Measurements from ENCODE around the gene CCNF.
"Not testable (repeated sequence)": the region's sequence is repeated elsewhere in the genome, so short reads cannot be mapped to it uniquely, and the experiment has no call there.

CCNF gene

DNA sequence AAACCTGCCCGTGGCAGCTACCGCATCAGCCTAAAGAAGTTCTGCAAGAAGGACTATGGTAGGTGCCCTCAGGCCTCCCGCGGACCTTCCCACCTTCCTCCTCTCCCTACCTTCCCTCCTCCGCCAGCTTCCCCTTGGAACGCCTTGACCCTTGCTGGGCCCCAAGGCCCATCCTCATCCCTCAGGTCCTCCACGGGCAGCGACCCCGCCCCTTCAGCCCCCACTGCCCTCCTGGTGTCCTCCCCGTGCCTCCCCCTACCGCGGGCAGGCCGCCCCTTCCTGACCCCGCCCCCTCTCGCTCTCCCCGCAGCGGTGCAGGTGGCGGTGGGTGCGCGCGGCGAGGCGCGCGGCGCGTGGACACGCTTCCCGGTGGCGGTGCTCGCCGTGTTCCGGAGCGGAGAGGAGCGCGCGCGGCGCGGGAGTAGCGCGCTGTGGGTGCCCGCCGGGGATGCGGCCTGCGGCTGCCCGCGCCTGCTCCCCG, 44.2 kb downstream of the CCNF start:
- no peak for DNase-seq

DNA sequence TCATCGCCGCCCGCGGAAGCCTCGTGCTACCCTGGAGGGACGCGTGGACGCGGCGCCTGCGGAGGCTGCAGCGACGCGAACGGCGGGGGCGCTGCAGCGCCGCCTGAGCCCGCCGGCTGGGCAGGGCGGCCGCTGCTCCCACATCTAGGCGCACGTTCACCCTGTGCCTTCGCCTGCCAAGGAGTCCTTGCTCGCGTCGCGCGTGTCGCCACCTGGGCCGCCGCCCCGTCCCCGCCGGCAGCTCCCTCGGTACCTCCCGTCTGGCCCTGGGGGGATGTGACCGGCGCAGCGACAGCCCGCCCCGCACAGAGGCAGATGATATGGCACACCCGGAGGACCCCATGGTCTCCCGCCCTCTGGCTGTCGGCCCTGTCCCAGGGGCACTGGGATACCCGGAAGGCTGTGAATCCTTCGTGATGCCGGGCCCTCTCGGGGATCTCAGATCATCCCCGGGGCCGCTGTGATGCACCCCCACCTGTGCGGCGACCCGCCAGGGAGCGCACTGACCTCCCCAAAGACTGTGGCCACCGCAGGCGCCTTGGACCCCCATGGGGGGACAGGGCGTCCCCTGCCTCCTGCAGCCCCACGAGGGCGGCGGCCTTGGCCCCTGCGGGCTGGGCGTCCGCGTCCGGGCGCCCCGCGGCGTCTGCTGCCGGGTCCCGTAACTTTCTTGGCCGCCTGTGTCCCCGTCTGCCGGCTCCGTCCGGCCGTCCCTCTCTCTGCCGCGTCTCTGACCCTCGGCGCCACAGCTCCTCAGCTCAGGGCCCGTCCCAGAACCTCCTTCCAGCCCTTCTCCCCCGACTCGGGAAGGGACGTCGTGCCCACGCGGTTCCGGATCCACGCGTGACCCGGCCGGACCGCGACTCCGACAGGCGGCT, 45.0 kb downstream of the CCNF start:
- peak; percentile 60 for DNase-seq

GRCh38 chr16:2474877-2475412, 45.7 kb downstream of the CCNF start, which contains the start of gene TBC1D24:
TSS of gene TBC1D24 (plus strand) at chr16:2475127. CDS start at chr16:2496149, 21,022 bp downstream.
- peak; percentile 86 for DNase-seq

DNA sequence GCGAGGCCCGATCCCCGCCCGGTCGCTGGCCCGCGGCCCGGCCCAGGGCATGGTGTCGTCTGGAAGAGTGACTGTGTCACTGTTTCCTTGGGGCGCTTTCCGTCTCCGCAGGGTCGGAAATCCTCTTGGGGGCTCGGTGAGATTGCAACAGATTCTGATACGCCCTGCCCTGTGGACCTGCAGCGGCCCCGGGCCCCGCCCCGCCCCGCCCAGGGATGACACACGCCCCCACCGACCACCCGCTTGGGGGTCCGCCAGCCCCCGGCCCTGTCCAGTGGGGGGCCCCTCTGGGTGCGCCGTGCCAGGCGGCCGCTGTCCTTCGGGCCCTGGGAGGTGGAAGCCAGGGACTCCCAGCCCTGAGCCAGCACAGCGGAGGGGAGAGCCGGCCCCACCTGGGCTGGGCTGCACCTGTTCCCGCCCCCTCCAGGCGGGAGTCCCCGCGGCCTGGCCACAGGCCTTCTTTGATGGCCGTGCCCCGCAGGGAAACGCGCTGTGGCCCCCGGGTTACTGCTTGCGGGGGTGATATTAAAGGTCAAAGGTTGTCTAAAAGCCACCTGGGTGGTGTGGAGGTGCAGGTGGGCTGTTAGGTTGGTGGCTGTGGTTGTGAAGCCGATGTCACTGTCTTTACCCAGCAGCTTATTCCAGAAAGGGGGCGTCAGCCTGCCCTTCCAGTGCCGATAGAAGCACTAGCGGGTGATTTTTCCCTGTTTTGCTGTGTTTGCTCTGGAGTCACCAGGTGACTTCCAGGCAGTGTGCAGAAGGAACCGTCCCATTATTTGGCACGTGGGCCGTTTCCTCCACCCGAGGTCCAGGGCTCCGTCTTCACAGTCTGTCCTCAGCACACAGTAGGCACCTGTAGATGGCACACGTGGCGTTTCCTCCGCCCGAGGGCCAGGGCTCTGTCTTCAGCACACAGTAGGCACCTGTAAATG, 46.4 kb downstream of the CCNF start:
- DNase-seq = peak; percentile 14

GRCh38 chr16:2476345-2476720, 47.1 kb downstream of the CCNF start:
- DNase-seq = no peak

GRCh38 chr16:2476741-2477140, 47.5 kb downstream of the CCNF start:
- no peak for DNase-seq

DNA sequence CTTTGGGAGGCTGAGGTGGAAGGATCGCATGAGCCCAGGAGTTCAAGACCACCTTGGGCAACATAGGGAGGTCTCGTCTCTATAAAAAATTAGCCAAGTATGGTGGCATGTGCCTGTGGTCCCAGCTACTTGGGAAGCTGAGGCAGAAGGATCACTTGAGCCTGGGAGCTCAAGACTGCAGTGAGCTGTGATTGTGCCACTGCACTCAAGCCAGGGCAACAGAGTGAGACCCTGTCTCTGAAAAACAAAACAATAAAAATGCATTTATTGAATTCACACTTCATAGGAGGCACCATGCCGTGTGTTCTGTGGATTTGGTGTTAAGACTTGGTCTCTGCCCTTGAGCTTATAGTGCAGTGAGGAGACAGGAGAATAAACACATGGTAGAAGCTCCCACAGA, 48.1 kb downstream of the CCNF start:
- DNase-seq = no peak

DNA sequence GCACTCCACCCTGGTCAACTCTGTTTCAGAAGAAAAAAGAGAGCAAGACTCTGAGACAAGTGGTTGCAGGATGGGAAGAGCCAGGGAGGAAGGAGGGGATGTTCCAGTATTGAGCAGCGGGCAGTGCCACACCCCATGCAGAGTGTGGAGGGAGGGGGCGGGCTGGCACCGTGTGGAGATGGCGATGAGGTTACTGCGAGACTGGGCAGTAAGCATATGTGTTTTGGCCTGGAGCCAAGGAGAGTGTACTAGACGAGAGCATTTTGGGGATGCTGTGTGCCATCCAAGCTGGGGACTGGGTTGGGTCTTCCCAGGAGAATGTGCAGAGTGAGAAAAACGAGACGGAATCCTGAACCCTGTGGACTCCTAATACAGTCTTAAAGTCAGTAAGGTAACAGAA, 49.0 kb downstream of the CCNF start:
- no peak for DNase-seq

- DNase-seq = not testable (repeated sequence)
These were observed 50.7 kb downstream of the CCNF start for GRCh38 chr16:2479996-2480395.

- no peak for DNase-seq
These were observed 51.7 kb downstream of the CCNF start for GRCh38 chr16:2480948-2481347.

DNA sequence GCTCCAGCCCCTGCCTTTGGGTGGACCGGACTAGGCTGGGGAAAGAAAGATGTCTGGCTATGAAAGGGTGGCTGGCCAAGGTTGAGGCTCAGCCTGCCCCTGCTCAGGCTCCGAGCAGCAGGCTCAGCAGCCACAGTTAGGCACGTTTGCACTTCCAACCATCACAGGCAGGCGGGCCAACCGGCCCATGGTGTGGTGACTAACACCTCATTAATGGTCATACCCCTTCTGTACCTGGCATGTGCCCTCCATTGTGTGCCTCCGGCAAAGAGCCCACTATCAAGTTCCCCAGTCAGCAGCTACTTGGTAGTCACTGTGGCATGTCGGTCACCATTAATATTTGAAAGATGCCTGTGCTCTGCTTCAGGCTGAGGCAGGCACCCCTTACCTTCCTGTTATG, 52.4 kb downstream of the CCNF start:
- no peak for DNase-seq

DNA sequence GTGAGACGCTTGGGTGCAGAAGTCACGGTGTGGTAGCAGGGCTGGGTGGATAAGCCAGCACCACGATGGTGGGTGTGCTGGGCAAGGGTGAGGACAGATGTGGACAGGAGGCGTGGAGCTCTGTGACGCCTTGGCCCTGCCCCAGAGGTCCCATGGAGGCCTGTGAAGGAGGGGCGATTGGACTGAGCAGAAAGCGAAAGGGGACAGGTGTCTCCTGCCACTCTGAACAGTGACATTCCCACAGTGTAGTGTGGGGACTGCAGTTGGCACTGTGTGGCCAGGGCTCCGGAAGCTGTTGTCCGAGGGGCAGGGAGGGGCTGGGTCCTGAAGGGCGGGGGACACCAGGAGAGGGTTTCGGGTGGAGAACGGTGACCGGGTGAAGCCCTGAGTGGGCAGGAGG, 53.0 kb downstream of the CCNF start:
- DNase-seq = no peak

GRCh38 chr16:2482708-2483534, 53.7 kb downstream of the CCNF start:
- DNase-seq = no peak

- DNase-seq = no peak
These were observed 55.0 kb downstream of the CCNF start for GRCh38 chr16:2483939-2484897.

GRCh38 chr16:2484898-2485508, 55.8 kb downstream of the CCNF start:
- no peak for DNase-seq

DNA sequence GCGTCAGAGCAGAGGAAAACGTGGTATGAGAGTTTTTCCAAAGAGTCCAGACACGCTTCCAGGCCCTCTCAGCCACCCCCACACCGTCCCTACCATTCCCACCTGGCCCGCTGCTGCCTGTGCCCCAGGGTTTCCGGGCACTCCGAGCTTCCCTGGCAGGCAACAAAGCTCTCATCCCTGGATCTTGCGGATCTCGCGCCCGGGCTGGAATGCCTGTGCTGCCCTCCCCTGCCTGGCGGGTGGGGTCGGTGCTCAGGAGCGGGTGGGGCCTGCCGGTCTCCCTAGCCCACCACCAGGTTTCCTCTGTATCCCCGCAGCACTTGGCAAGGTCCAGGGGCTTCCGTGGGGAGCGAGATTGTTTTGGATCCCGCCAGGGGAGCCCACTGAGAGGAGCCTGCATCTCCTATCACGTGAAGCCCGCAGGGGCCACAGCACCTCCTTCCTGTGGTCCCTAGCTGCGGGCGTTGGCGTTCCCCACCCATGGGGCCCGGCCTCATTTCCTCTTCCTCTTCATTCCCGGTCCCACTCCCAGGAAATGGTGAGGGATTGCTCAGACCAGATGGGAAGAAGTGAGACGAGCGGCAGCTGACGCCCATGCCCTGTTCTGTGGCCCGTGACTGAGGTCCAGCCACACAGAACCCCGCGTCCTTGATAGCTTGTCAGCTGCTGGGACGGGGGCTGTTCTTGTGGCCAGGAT, 56.7 kb downstream of the CCNF start:
- no peak for DNase-seq

DNA sequence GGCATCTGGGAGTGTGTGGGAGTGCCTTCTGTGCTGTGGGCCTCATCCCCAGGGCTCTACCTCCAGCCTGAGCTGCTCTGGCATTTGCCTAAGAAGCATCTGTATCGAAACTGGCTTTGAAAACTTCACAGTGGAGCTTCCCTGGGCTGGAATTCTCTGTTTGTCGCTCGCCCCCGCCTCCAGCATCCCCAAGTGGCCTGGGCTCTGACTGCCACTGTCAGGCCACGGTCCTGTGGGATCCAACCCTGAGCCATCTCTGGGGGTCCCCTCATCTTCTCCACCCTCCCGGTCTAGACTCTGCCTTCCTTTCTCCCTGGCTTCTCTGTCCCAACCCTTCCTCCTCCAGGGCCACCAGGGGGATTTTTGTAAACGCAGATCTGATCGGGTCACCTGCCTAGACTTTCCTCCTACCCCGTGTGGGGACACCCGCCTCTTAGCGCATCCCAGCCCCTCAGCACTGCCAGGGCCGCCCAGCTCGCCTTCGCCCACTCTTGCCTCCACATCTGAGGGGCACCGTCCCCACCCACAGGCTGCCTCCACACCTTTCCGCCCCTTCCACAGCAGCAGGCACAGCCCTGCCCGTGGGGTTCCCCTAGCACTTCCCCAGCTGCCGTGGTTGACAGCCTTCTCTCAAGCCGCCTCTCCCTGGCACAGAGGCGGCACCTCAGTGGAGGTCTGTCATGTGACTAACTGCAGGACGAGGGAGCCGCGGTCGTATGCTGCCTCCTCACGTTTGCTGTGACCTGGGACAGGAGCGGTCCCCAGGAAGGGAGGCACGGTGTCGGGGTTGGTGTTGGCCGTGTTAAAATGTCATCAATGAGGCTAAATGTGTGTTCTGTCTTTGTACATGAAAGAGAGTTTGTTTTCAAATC, 57.6 kb downstream of the CCNF start:
- DNase-seq = peak; percentile 88

- no peak for DNase-seq
These were observed 58.2 kb downstream of the CCNF start for GRCh38 chr16:2487517-2487842.

DNA sequence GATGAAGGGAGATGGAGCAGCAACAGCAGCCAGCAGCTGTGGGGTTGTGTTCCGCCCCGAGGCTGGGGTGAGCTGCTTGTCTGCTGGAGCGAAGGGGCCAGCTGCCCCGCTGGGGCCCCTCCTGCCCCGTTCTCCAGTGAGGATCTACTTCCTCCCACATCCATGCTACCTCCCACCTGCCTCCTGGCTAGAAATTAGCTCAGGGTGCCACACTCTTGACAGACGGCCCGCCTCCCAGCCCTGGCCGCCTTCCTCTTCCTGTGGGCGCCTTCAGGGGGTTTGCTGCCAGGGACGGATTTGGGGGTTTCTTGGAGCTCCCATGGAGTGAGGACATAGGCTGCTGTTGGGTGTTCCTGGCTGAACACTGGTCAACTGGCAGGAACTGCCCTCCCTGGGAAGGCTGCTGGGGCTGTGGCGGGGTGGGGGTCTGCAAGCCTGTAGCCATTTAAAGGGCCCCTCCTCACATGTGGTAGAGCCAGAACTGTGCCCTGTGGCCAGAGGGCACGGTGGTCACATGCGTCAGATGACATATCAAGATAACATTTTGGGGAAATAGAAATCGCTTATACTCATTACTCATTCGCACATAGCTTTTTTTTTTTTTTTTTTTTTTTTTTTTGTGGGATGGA, 58.8 kb downstream of the CCNF start:
- DNase-seq = peak; percentile 24
